ENCODE results near the gene ATOX1. TPM values are rescaled to one million over a fixed set of nuclear protein-coding genes. Genes with fewer than 3 reads are reported as not detected.

ATOX1 gene
- total and polyA plus RNA-seq, 2 experiments from 2014 or later, result 118 to 134 TPM

- H3K36me3 Mint-ChIP-seq (ENCODE audit: low read depth), result no peaks in the 10 kb centered on the region; the same call in 2 of the 3 replicates
- H3K79me2 ChIP-seq (replicated peaks; ENCODE audit: insufficient read depth), result no peaks in the 10 kb centered on the region
Measured at GRCh38 chr5:151706906-151707305, 51.5 kb downstream of the ATOX1 start.

More at GRCh38 chr5:151706906-151707305, 51.5 kb downstream of the ATOX1 start:
- no peaks in the 10 kb centered on the region for H3K36me3 ChIP-seq (ENCODE audit: insufficient read depth)
- H3K4me3 ChIP-seq, result no peak overlapping the region
- DNase-seq (ENCODE audit: low spot score) (no peak), ATAC-seq (no peak)
- no peaks in the 10 kb centered on the region for H3K9me3 Mint-ChIP-seq
- TF ChIP-seq ZNF462 (CRISPR knock-in tag; IDR thresholded peaks at IDR 0.05) (no peak), STAT1 (IDR thresholded peaks at IDR 0.05; ENCODE audit: unreplicated experiment) (no peak), CREB1 (CRISPR knock-in tag; IDR thresholded peaks at IDR 0.05; ENCODE audit: low read depth) (no peak), CTCF (conservative IDR thresholded peaks at IDR 0.05; ENCODE audit: low read depth in 2 of 2) (no peak), JUNB (IDR thresholded peaks at IDR 0.05; ENCODE audit: unreplicated experiment) (no peak), REST (IDR thresholded peaks at IDR 0.05; ENCODE audit: unreplicated experiment) (no peak), ETS1 (IDR thresholded peaks at IDR 0.05) (no peak)
- no peaks in the 10 kb centered on the region for H3F3A ChIP-seq (replicated peaks; ENCODE audit: low read depth)
- no peak overlapping the region for H3K4me2 ChIP-seq
- peaks cover 7% of the 10 kb centered on the region; the same call in 1 of the 3 replicates for H3K4me1 Mint-ChIP-seq
- no peak overlapping the region for H3K27ac Mint-ChIP-seq
- no peaks in the 10 kb centered on the region for H3K27me3 Mint-ChIP-seq (ENCODE audit: insufficient read depth, low read depth, poor library complexity)
- H2AFZ ChIP-seq, result no peak overlapping the region
- no peaks in the 10 kb centered on the region for H4K20me1 ChIP-seq (replicated peaks; ENCODE audit: insufficient read depth)
- no peaks in the 10 kb centered on the region for H3K27me3 ChIP-seq (ENCODE audit: insufficient read depth)
- no peaks in the 10 kb centered on the region for H3K9me2 ChIP-seq (ENCODE audit: insufficient read depth)
- H3K4me3 Mint-ChIP-seq, result no peak overlapping the region
- no peak overlapping the region for H3K27ac ChIP-seq (ENCODE audit: low read depth)
- no peaks in the 10 kb centered on the region for H3K4me1 ChIP-seq (ENCODE audit: insufficient read depth)

Measured in GM23338 (cell line).